Body of pancreas (tissue), 4 donors: Measurements from ENCODE around the gene PSMG3.

Experiments
- POLR2A ChIP-seq, 3 donors: fragments of 450-650 bp; IDR thresholded peaks; one replicate each; pipeline ENCODE4 v1.6.1; 2016; ENCODE audit warnings: antibody characterized with exemption in 3 of 3, mild to moderate bottlenecking in 2 of 3
- TF ChIP-seq, protein P1 (sequence below), 7 experiments: fragments of 450-650 bp in 4 of 7; fragments of 200-600 bp in 3 of 7; sonication (generic) in 3 of 7; IDR thresholded peaks; one replicate each; pipeline ENCODE4 v1.5.1; 2016 to 2019; ENCODE audit warnings: antibody characterized with exemption in 7 of 7

- TF ChIP-seq, protein P1, sequence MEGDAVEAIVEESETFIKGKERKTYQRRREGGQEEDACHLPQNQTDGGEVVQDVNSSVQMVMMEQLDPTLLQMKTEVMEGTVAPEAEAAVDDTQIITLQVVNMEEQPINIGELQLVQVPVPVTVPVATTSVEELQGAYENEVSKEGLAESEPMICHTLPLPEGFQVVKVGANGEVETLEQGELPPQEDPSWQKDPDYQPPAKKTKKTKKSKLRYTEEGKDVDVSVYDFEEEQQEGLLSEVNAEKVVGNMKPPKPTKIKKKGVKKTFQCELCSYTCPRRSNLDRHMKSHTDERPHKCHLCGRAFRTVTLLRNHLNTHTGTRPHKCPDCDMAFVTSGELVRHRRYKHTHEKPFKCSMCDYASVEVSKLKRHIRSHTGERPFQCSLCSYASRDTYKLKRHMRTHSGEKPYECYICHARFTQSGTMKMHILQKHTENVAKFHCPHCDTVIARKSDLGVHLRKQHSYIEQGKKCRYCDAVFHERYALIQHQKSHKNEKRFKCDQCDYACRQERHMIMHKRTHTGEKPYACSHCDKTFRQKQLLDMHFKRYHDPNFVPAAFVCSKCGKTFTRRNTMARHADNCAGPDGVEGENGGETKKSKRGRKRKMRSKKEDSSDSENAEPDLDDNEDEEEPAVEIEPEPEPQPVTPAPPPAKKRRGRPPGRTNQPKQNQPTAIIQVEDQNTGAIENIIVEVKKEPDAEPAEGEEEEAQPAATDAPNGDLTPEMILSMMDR (IDR thresholded peaks at IDR 0.05), result no peak
- no peak for TF ChIP-seq POLR2A (IDR thresholded peaks at IDR 0.05)
Measured at GRCh38 chr7:1547777-1548437, 21.9 kb downstream of the PSMG3 start.
